Vagina (tissue), 2 donors: Measurements from ENCODE around the gene FUT2. TPM values are rescaled to one million over a fixed set of nuclear protein-coding genes. Genes with fewer than 3 reads are reported as not detected.

ENCODE experiments used
- DNase-seq, 2 donors: peaks; one replicate each; pipeline ENCODE4 v3.0.0-alpha.2; 2017; ENCODE audit errors: extremely low spot score in 2 of 2
- H3K27ac ChIP-seq: fragments of 200-600 bp; sonication (generic); one replicate; pipeline ENCODE4 v1.5.1; 2019
- H3K27me3 ChIP-seq: fragments of 200-600 bp; sonication (generic); one replicate; pipeline ENCODE4 v1.5.1; 2019
- H3K36me3 ChIP-seq, 2 donors: fragments of 200-600 bp; sonication (generic); one replicate each; pipeline ENCODE4 v1.5.1; 2017 to 2019
- H3K4me1 ChIP-seq: fragments of 200-600 bp; sonication (generic); one replicate; pipeline ENCODE4 v1.5.1; 2019
- H3K4me3 ChIP-seq, 2 donors: fragments of 200-600 bp; sonication (generic); 1 replicate in 1 of 2; 2 replicates in 1 of 2; pipeline ENCODE4 v1.5.1; 2016 to 2019
- H3K9me3 ChIP-seq: fragments of 200-600 bp; sonication (generic); one replicate; pipeline ENCODE4 v1.5.1; 2019
- CTCF ChIP-seq, 3 experiments: fragments of 450-650 bp in 2 of 3; fragments of 200-600 bp in 1 of 3; sonication (generic) in 1 of 3; IDR thresholded peaks; one replicate each; pipeline ENCODE4 v1.5.1; 2017 to 2019; ENCODE audit warnings: antibody characterized with exemption in 3 of 3, mild to moderate bottlenecking in 2 of 3, moderate library complexity in 2 of 3
- POLR2A ChIP-seq, 2 donors: fragments of 450-650 bp; IDR thresholded peaks; one replicate each; pipeline ENCODE4 v1.6.1; 2017; ENCODE audit warnings: antibody characterized with exemption in 2 of 2, mild to moderate bottlenecking in 2 of 2, moderate library complexity in 2 of 2
- POLR2AphosphoS5 ChIP-seq, 2 donors: sonication (generic); formaldehyde crosslinking; IDR thresholded peaks; one replicate each; pipeline ENCODE4 v1.9.0; 2017; ENCODE audit warnings: antibody characterized with exemption in 2 of 2, mild to moderate bottlenecking in 2 of 2, low read depth in 1 of 2; ENCODE audit not compliant: insufficient read depth in 1 of 2
- intact Hi-C: fragments of 100-400 bp; cut with DNase I; formaldehyde crosslinking; loops from one replicate; pipeline ENCODE4 v1.15.1; 2023
- total RNA-seq: library from RNA; depleted of rRNA; stranded (reverse); fragments of >200 nt; gene quantifications from one replicate; pipeline ENCODE4 v1.2.3, GENCODE V29; 2016

FUT2 gene
- total RNA-seq, 1 donor from 2014 or later: 6.1 TPM

- H3K9me3 ChIP-seq: no peaks in the 10 kb centered on the region
- no peak overlapping the region for H3K4me3 ChIP-seq
- no peak overlapping the region for H3K27ac ChIP-seq
- intact Hi-C loops: no loop called here
- no peaks in the 10 kb centered on the region for H3K4me1 ChIP-seq
- no peaks in the 10 kb centered on the region for H3K27me3 ChIP-seq
- TF ChIP-seq POLR2AphosphoS5 (IDR thresholded peaks at IDR 0.05; ENCODE audit: insufficient read depth in 1 of 2, low read depth in 1 of 2): no peak
- no peak for TF ChIP-seq CTCF (IDR thresholded peaks at IDR 0.05)
- no peak for TF ChIP-seq POLR2A (IDR thresholded peaks at IDR 0.05)
- no peaks in the 10 kb centered on the region for H3K36me3 ChIP-seq
- DNase-seq: no peak
Measured at GRCh38 chr19:48658483-48658882, 37.3 kb upstream of the FUT2 start.

DNA sequence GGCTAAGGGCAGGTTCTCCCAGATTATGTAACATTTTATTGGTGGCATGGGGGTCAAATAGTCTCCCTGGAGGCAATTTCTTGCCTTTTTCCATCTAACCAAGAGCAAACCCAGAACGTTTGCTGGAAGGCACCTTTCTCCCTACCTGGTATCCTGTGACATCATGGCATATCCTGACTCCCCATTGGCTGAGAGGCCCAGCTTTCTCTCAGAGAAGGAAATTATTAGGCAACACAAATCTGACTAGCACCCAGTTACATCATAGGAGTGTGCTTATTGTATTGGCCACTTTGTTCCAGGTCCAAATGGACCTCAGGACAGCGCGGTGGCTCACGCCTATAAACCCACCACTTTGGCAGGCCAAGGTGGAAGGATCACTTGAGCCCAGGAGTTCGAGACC lies 36.0 kb upstream of the FUT2 start:
- intact Hi-C loops: no loop called here
- Histone ChIP-seq H3K27me3 (no peaks in the 10 kb centered on the region), H3K4me1 (no peaks in the 10 kb centered on the region), H3K27ac (no peak overlapping the region), H3K36me3 (no peaks in the 10 kb centered on the region), H3K4me3 (no peak overlapping the region), H3K9me3 (no peaks in the 10 kb centered on the region)
- DNase-seq: no peak
- no peak for TF ChIP-seq POLR2AphosphoS5 (IDR thresholded peaks at IDR 0.05; ENCODE audit: insufficient read depth in 1 of 2, low read depth in 1 of 2)
- no peak for TF ChIP-seq CTCF (IDR thresholded peaks at IDR 0.05)
- no peak for TF ChIP-seq POLR2A (IDR thresholded peaks at IDR 0.05)

GRCh38 chr19:48660852-48661710 lies 34.7 kb upstream of the FUT2 start:
- Histone ChIP-seq H3K9me3 (no peaks in the 10 kb centered on the region), H3K27ac (no peak overlapping the region), H3K27me3 (no peaks in the 10 kb centered on the region), H3K4me1 (no peaks in the 10 kb centered on the region), H3K4me3 (no peak overlapping the region), H3K36me3 (no peaks in the 10 kb centered on the region)
- DNase-seq: no peak
- TF ChIP-seq POLR2A (IDR thresholded peaks at IDR 0.05) (no peak), POLR2AphosphoS5 (IDR thresholded peaks at IDR 0.05; ENCODE audit: insufficient read depth in 1 of 2, low read depth in 1 of 2) (no peak), CTCF (IDR thresholded peaks at IDR 0.05) (no peak)
- intact Hi-C loops: no loop called here

DNA sequence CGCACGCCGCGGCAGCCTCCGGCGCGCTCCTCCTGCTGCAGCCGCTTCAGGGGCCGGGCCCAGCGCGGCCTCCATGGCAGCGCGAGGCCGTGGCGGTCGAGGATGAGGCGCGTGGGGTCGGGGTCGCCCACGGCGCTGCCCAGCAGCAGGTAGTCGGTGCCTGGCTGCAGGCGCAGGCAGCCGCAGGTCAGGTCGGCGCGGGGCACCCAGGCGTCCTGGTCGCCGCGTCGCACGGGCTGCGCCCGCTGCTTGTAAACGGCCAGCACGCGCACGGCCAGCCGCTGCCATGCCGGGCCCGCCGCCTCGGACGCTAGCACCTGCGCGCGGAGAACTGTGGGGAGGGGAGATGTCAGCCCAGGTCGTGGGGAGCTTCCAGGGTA lies 34.1 kb upstream of the FUT2 start:
- intact Hi-C loops: no loop called here
- no peaks in the 10 kb centered on the region for H3K4me1 ChIP-seq
- H3K27ac ChIP-seq: no peak overlapping the region
- no peaks in the 10 kb centered on the region for H3K27me3 ChIP-seq
- no peaks in the 10 kb centered on the region for H3K36me3 ChIP-seq
- TF ChIP-seq POLR2A (IDR thresholded peaks at IDR 0.05): no peak
- TF ChIP-seq CTCF (IDR thresholded peaks at IDR 0.05): no peak
- TF ChIP-seq POLR2AphosphoS5 (IDR thresholded peaks at IDR 0.05; ENCODE audit: insufficient read depth in 1 of 2, low read depth in 1 of 2): no peak
- no peak for DNase-seq
- no peak overlapping the region for H3K4me3 ChIP-seq
- H3K9me3 ChIP-seq: no peaks in the 10 kb centered on the region

GRCh38 chr19:48663667-48664066 lies 32.1 kb upstream of the FUT2 start:
- TF ChIP-seq POLR2AphosphoS5 (IDR thresholded peaks at IDR 0.05; ENCODE audit: insufficient read depth in 1 of 2, low read depth in 1 of 2) (no peak), POLR2A (IDR thresholded peaks at IDR 0.05) (no peak), CTCF (IDR thresholded peaks at IDR 0.05) (no peak)
- Histone ChIP-seq H3K36me3 (no peaks in the 10 kb centered on the region), H3K4me1 (no peaks in the 10 kb centered on the region), H3K27me3 (no peaks in the 10 kb centered on the region), H3K9me3 (no peaks in the 10 kb centered on the region), H3K27ac (no peak overlapping the region), H3K4me3 (no peak overlapping the region)
- intact Hi-C loops: no loop called here
- DNase-seq: no peak
